Ovary (tissue), 3 donors: ENCODE measurements around the gene DCLK3.

Experiments
- POLR2A ChIP-seq: fragments of 450-650 bp; IDR thresholded peaks from one replicate; pipeline ENCODE4 v1.6.1; 2017; ENCODE audit warnings: antibody characterized with exemption, mild to moderate bottlenecking, moderate library complexity
- TF ChIP-seq, protein P1 (sequence below), 3 donors: fragments of 450-650 bp in 2 of 3; fragments of 200-600 bp in 1 of 3; IDR thresholded peaks; one replicate each; pipeline versions ENCODE4 v1.5.1 to v1.8.0; 2016 to 2022; ENCODE audit warnings: antibody characterized with exemption in 3 of 3, mild to moderate bottlenecking in 1 of 3
- donor health status: DM: no; HTN: no; CAD: no.

DNA sequence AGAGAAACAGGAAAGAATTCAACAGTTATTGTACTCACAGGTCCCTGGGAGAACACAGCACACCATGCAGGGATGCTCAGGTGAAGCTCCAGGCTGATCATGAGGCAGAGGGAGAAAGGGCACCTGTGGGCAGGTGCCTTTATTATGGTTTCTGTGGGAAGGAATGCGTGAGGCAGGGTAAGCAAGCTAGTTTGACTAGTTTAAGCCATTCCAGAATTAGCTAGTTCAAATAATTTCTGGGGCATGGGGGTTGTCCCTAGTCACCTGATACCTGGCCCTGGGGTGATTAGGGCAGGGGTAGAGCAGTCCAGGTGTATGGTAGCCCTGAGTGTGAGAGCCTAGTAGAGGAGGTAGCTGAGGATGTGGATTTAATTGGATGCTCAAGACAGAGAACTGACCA lies 47.9 kb upstream of the DCLK3 start:
- TF ChIP-seq, protein P1, sequence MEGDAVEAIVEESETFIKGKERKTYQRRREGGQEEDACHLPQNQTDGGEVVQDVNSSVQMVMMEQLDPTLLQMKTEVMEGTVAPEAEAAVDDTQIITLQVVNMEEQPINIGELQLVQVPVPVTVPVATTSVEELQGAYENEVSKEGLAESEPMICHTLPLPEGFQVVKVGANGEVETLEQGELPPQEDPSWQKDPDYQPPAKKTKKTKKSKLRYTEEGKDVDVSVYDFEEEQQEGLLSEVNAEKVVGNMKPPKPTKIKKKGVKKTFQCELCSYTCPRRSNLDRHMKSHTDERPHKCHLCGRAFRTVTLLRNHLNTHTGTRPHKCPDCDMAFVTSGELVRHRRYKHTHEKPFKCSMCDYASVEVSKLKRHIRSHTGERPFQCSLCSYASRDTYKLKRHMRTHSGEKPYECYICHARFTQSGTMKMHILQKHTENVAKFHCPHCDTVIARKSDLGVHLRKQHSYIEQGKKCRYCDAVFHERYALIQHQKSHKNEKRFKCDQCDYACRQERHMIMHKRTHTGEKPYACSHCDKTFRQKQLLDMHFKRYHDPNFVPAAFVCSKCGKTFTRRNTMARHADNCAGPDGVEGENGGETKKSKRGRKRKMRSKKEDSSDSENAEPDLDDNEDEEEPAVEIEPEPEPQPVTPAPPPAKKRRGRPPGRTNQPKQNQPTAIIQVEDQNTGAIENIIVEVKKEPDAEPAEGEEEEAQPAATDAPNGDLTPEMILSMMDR (IDR thresholded peaks at IDR 0.05): no peak
- no peak for TF ChIP-seq POLR2A
